Neural cell (in vitro differentiated cells): ENCODE measurements around the gene MEF2D.

Experiments used
- CTCF ChIP-seq: fragments of 450-650 bp; IDR thresholded peaks from 2 replicates; pipeline ENCODE4 v1.5.1; 2014; ENCODE audit warnings: antibody characterized with exemption, mild to moderate bottlenecking, moderate library complexity; ENCODE audit not compliant: poor library complexity, severe bottlenecking
- EP300 ChIP-seq: fragments of 450-650 bp; conservative IDR thresholded peaks from 2 replicates; pipeline ENCODE4 v1.6.1; 2014; ENCODE audit warnings: antibody characterized with exemption, mild to moderate bottlenecking, moderate library complexity; ENCODE audit not compliant: poor library complexity, severe bottlenecking
- EZH2 ChIP-seq: fragments of 200-600, 300-800 bp; shearing (Covaris generic), sonication (generic); IDR thresholded peaks from 2 replicates; pipeline ENCODE4 v1.6.1; 2014; ENCODE audit warnings: antibody characterized with exemption, low read length, borderline replicate concordance, mild to moderate bottlenecking; ENCODE audit not compliant: insufficient read depth, poor library complexity, severe bottlenecking
- MXI1 ChIP-seq: fragments of 450-650 bp; conservative IDR thresholded peaks from 2 replicates; pipeline ENCODE4 v1.6.1; 2014; ENCODE audit warnings: antibody characterized with exemption, mild to moderate bottlenecking; ENCODE audit not compliant: poor library complexity, severe bottlenecking
- POLR2AphosphoS5 ChIP-seq: IDR thresholded peaks from 2 replicates; pipeline ENCODE4 v1.6.1; 2012
- RAD21 ChIP-seq: fragments of 450-650 bp; conservative IDR thresholded peaks from 2 replicates; pipeline ENCODE4 v1.6.1; 2014; ENCODE audit warnings: antibody characterized with exemption, mild to moderate bottlenecking, moderate library complexity
- REST ChIP-seq: IDR thresholded peaks from 2 replicates; pipeline ENCODE4 v1.6.1; 2012; ENCODE audit warnings: borderline replicate concordance
- SMC3 ChIP-seq: fragments of 450-650 bp; conservative IDR thresholded peaks from 2 replicates; pipeline ENCODE4 v1.6.1; 2014; ENCODE audit warnings: antibody characterized with exemption, mild to moderate bottlenecking, moderate library complexity; ENCODE audit not compliant: poor library complexity
- TAF1 ChIP-seq: IDR thresholded peaks from 2 replicates; pipeline ENCODE4 v1.6.1; 2012; ENCODE audit warnings: low read depth

- TF ChIP-seq CTCF (no peak), SMC3 (no peak), REST (no peak), EZH2 (no peak), MXI1 (no peak), RAD21 (no peak), EP300 (no peak), POLR2AphosphoS5 (no peak), TAF1 (no peak)
Observed at GRCh38 chr1:156515956-156516355, 15.4 kb upstream of the MEF2D start.
